NCI-H1417 treated with DMSO at 0.1 percent for 48 hours (cell line): Measurements from ENCODE around the gene FSTL5.

Source experiments
- DNase-seq: peaks from one replicate; lab custom pipeline; 2025; lab: John Stamatoyannopoulos, UW

FSTL5 gene

DNA sequence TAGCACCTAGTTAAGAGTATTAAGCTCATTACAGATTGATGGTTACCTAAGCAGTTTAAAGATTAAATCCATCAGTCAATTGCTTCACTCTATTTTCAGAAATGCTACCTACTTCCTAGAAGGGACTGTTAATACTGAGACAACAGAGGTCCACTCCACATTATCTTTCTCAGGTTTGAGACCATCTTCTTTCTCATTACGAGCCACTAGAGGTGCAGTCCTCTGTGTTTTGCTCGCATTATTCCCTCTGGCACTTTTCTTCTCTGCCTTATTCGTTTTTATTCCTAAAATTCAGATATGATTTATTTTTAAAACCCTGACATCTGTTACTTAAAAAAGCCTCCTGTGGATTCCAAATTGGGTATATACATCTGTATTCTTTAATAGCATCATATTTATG, 459.1 kb downstream of the FSTL5 start:
- no peak for DNase-seq

GRCh38 chr4:161704040-161704439, 459.8 kb downstream of the FSTL5 start:
- DNase-seq: no peak

DNA sequence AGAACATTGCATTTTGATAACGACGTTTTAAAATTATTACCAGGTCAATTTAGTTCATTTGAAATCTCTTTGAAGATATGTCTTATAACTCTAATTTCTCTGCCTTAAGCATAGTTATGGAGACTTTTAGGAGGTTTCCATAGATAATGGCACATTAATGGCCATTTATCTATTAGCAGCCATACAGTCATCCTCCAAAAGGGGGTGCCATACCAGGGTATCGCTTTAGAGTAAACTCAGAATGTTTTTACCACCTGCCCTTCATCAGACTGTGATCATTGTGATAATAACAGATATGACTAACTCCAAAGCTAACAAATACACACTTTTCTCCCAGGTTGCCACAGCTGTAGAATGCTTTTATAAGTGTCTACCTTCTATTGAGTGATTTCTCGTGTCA, 461.5 kb downstream of the FSTL5 start:
- no peak for DNase-seq

DNA sequence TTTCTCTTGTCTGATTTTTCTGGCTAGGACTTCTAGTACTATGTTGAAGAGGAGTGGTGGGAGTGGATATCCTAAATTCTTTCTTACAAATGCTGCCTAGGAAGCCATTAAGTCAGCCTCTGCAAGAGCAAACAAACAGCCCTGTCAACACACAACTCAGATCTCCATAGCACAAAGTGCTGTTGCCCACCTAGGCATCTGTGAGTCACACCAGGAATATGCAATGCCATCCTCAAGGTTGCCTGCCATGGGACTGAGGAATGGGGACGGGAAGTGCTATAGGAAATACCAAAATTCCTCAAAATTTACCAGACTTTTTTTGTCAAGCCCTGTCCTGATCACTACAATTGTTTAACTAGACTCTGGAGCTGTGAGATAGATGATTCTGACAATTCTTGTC, 466.9 kb downstream of the FSTL5 start:
- no peak for DNase-seq

DNA sequence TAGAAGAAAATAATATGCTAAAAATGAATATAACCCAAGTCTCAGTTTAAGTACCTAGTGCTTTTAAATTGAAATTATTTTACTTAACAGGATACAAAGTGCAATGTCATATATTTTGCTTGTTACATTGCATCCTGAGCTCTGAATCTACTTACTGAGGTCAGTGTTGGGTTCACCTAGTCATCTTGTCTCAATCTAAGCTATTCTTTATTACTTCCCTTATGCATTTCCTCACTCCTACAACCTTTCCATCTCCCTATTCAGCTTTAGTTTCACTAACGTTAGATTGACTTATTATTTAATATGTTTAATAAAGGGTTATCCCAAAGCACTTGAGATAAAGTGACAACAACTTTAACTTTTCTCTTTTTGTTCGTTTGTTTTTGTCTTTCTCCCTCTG, 483.7 kb downstream of the FSTL5 start:
- DNase-seq: no peak

- no peak for DNase-seq
Measured at GRCh38 chr4:161664740-161665139, 499.1 kb downstream of the FSTL5 start.

DNA sequence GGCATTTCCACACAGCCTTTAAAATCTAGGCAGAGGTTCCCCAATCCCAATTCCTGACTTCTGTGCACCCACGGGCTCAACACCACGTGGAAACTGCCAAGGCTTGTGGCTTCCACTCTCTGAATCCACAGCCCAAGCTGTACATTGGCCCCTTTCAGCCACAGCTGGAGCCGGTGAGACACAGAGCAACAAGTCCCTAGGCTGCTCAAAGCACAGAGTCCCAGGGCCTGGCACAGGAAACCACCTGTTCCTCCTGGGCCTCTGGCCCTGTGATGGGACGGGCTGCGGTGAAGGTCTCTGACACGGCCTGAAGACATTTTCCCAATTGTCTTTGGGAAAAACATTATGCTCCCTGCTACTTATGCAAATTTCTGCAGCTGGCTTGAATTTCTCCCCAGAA, 500.0 kb downstream of the FSTL5 start:
- no peak for DNase-seq

GRCh38 chr4:161658676-161659075, 505.1 kb downstream of the FSTL5 start:
- DNase-seq: no peak

DNA sequence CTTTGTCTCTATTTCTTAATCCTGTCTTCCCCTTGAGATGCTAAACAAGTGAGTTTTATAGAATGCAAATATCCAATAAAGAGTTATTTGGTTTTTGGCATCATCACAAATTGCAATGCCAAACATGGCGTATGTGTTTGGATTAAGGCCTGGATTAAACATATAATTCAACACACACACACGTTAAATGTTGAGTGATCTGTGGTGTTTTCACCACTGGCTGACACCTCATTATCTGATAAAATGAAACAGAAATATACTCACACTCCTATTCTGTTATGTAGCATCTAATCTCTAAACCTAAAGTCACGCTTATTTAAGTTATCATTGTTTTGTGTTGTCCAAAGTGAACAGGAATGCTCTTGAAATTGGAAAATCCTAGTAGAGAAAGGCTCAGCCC, 506.2 kb downstream of the FSTL5 start:
- DNase-seq: no peak

- no peak for DNase-seq
Measured at GRCh38 chr4:161656594-161656993, 507.2 kb downstream of the FSTL5 start.

DNA sequence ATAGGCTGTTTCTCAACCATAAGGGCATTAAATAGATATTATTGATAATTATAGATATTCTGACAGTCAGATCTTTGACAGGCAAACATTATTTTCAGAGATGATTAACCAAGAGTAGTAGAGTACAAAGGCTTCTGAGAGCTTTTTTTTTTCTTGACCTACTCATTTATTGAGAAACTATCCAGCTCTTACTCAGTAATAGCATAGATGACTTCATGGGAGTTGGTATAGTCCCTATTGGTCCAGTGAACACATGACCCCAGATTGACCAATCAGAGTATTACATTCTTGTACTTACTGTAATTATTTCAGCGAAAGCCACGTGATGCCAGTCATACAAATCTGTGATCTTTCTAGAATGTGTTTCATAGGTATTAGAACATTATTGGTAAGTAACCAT, 508.7 kb downstream of the FSTL5 start:
- no peak for DNase-seq

DNA sequence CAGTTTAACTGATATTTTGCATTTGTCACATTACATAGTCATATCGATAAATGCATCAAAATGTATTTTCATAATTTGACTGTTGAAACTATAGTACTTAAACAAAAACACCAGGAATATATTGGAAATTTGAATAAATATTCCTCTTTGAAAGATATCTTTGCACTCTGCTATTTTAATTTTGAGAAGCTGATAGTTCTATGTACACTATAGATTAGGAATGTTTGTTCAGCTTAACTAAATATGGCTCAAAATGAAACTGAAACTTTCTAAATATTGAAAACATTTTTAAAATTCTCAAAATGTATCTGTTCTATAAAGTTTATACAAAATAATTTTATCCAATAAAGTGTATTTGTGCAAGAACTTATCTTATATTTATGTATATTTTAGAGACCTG, 510.1 kb downstream of the FSTL5 start:
- DNase-seq: no peak

- no peak for DNase-seq
Measured at GRCh38 chr4:161651586-161651985, 512.2 kb downstream of the FSTL5 start.

GRCh38 chr4:161650812-161651211, 513.0 kb downstream of the FSTL5 start:
- no peak for DNase-seq

GRCh38 chr4:161647757-161648156, 516.0 kb downstream of the FSTL5 start:
- no peak for DNase-seq

- no peak for DNase-seq
Measured at GRCh38 chr4:161642708-161643107, 521.1 kb downstream of the FSTL5 start.

- no peak for DNase-seq
Measured at GRCh38 chr4:161629694-161630441, 533.9 kb downstream of the FSTL5 start.

GRCh38 chr4:161604516-161605300, 559.1 kb downstream of the FSTL5 start:
- no peak for DNase-seq

DNA sequence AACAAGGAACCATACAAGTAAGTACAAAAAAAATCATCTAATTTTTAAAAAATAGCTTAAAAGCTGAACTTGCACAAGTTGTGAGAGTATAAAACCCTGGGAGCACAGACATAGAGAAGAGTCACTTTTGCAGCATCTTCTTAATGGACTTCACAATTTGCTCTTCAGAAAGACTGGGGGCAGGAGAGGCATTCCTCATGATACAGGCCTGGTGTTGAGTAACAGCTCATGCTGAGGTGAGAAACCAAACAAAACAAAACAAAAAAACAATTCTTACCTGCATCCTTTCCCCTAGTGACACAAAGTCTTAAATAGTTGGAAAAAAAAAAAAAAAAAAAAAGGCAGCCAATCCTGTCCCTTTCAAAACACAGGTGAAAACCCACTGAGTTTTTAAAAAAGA, 562.8 kb downstream of the FSTL5 start:
- DNase-seq: no peak

GRCh38 chr4:161595230-161595771, 568.5 kb downstream of the FSTL5 start:
- no peak for DNase-seq

GRCh38 chr4:161585011-161585410, 578.8 kb downstream of the FSTL5 start:
- DNase-seq: no peak

DNA sequence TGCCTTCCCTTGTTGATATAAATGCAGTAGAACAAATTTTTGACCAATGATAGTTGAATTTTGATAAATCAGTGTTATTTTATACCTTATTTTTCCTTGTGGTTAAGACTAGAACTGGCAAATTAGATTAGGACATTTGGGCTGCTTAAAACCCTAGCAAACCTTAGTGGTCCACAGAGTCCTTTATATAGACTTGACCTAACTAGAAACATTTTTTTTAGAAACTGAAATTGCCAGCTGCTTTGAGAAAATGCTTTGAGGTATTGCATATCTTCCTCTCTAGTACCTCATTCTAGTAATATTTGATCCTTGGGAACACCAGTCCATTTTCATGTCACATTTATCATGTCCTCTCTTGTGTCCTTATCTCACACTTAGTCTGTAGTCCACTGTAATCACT, 580.3 kb downstream of the FSTL5 start:
- DNase-seq: no peak
